Erythroblast (primary cell): ENCODE data around the gene SLC25A47.

Experiments used
- GATA1 ChIP-seq: IDR thresholded peaks from 2 replicates; pipeline ENCODE4 v1.6.1; 2011; ENCODE audit warnings: low read depth, mild to moderate bottlenecking, control low read depth, low read length, moderate library complexity
- POLR2A ChIP-seq: IDR thresholded peaks from 2 replicates; pipeline ENCODE4 v1.6.1; 2011; ENCODE audit warnings: mild to moderate bottlenecking, low read length

DNA sequence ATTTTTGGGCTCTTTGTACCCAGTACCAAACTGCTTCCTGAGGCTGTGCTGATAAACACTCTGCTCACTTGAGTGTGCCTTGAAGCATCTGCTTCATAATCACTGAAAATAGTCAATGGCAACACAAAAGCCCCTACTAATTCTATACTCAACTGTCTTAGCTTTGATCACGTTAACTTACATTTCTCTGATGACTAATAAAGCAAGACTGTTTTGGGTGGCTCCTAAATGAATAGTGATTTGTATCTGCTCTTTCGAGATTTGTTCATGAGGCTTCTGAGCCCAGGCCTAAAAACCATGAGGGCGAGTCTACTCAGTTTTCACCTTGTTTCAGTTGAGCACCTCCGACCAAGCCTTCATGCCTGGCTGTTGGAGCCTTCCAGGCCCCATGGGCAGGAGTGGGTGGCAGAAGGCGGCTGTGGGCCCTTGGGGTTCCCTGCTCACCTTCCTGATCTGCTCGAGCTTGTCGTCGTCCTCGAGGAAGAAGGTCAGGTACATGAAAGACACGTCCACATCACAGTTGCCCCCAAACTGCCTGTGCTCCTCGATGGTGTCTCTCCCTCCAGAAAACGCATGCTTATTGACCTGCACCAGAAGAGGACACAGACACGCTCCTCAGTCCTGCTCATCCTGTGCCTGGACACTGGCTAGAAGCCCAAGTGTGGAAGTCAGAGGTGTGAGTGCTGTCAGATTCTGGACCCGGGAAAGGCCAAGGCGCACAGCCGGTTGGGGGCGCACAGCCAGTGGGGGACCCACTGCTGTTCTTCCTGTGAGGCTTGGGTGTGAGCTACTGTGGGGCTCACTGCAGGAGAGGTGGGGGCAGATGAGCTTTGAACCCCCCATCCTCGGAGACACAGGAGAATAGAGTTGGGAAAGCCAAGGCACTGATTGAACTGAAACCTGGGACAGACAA, 13.7 kb downstream of the SLC25A47 start:
- TF ChIP-seq POLR2A (no peak), GATA1 (no peak)
